MCF 10A (cell line): Measurements from ENCODE around the gene HDLBP. TPM values are rescaled to one million over a fixed set of nuclear protein-coding genes. Genes with fewer than 3 reads are reported as not detected.

Experiments used
- BruUV-seq: library from RNA; stranded (reverse); fragments of 400-500 nt; replicated peaks from 2 replicates; lab custom pipeline; 2021; lab: Mats Ljungman, UMichigan
- CTCF ChIA-PET: fragments of 300-600 bp; sonication (Branson Sonifier 250); formaldehyde crosslinking; extraction: SDS; loops from one replicate; lab custom pipeline; 2021; ENCODE audit warnings: antibody characterized with exemption, inconsistent platforms; lab: Yijun Ruan, JAX
- POLR2A ChIA-PET: fragments of 300-600, 350-650 bp; sonication (Branson Sonifier 250); formaldehyde crosslinking; extraction: SDS; loops from one replicate; lab custom pipeline; 2020; ENCODE audit warnings: antibody characterized with exemption, inconsistent platforms; lab: Yijun Ruan, JAX
- DNase-seq: peaks from one replicate; pipeline ENCODE4 v3.0.0-alpha.2; 2018; ENCODE audit not compliant: unreplicated experiment
- H3K27ac Mint-ChIP-seq: one replicate; pipeline ENCODE4 v1.8.0; 2022; ENCODE audit warnings: mild to moderate bottlenecking, low read depth, mixed read lengths; ENCODE audit not compliant: unreplicated experiment
- H3K27me3 Mint-ChIP-seq: one replicate; pipeline ENCODE4 v1.8.0; 2022; ENCODE audit warnings: mixed read lengths; ENCODE audit not compliant: insufficient read depth, unreplicated experiment
- H3K36me3 Mint-ChIP-seq: one replicate; pipeline ENCODE4 v1.8.0; 2022; ENCODE audit warnings: mild to moderate bottlenecking, moderate library complexity, mixed read lengths; ENCODE audit not compliant: insufficient read depth, unreplicated experiment
- H3K4me1 Mint-ChIP-seq: one replicate; pipeline ENCODE4 v1.8.0; 2022; ENCODE audit warnings: mixed read lengths; ENCODE audit not compliant: insufficient read depth, unreplicated experiment
- H3K4me3 Mint-ChIP-seq: one replicate; pipeline ENCODE4 v1.8.0; 2022; ENCODE audit warnings: mild to moderate bottlenecking, moderate library complexity, mixed read lengths; ENCODE audit not compliant: unreplicated experiment
- H3K9me3 Mint-ChIP-seq: one replicate; pipeline ENCODE4 v1.8.0; 2022; ENCODE audit warnings: mixed read lengths; ENCODE audit not compliant: unreplicated experiment
- CTCF ChIP-seq: fragments of 200-600 bp; IDR thresholded peaks from one replicate; pipeline ENCODE4 v1.8.0; 2022; ENCODE audit warnings: antibody characterized with exemption, mild to moderate bottlenecking; ENCODE audit not compliant: unreplicated experiment
- intact Hi-C: fragments of 100-400 bp; cut with micrococcal nuclease; formaldehyde crosslinking; loops from 2 replicates; pipeline ENCODE4 v1.14.1; 2022
- total RNA-seq: library from RNA; stranded (reverse); gene quantifications from 2 replicates; pipeline ENCODE4 v1.2.3, GENCODE V29; 2022

Gene HDLBP
- total RNA-seq, 1 experiment from 2014 or later = 670 TPM

- peaks cover 10% of the 10 kb centered on the region for H3K4me1 Mint-ChIP-seq
- no peak for DNase-seq
- TF ChIP-seq CTCF = no peak
- H3K9me3 Mint-ChIP-seq = no peaks in the 10 kb centered on the region
- no peak overlapping the region for H3K4me3 Mint-ChIP-seq
- CTCF ChIA-PET = no interaction called here
- no peaks in the 10 kb centered on the region for H3K27me3 Mint-ChIP-seq
- POLR2A ChIA-PET = interaction anchor here (0.6 to 3.5 kb wide), 4 partner anchors 20 to 349 kb away, joined by 3 to 13 read pairs (median 6); no protein-coding TSS in a partner anchor
- H3K27ac Mint-ChIP-seq = no peak overlapping the region
- BruUV-seq = no TSS peak
- H3K36me3 Mint-ChIP-seq = peaks cover 74% of the 10 kb centered on the region
- intact Hi-C loops = loop anchor here (10.0 kb wide), 1 partner anchor 283 kb away; the partner anchor contains the start of genes ATG4B and THAP4
Measured at GRCh38 chr2:241351640-241352031, 36.2 kb upstream of the HDLBP start.

- peaks cover 80% of the 10 kb centered on the region for H3K36me3 Mint-ChIP-seq
- H3K27ac Mint-ChIP-seq = no peak overlapping the region
- ChIA-PET POLR2A (interaction anchor here (0.6 to 3.5 kb wide), 8 partner anchors 12 to 349 kb away, joined by 3 to 13 read pairs (median 4); partner anchors contain the start of gene DTYMK), CTCF (no interaction called here)
- TF ChIP-seq CTCF = no peak
- H3K4me1 Mint-ChIP-seq = peaks cover 10% of the 10 kb centered on the region
- no peak for DNase-seq
- no peaks in the 10 kb centered on the region for H3K27me3 Mint-ChIP-seq
- BruUV-seq = no TSS peak
- H3K4me3 Mint-ChIP-seq = no peak overlapping the region
- no peaks in the 10 kb centered on the region for H3K9me3 Mint-ChIP-seq
- intact Hi-C loops = loop anchor here (10.0 kb wide), 1 partner anchor 284 kb away; the partner anchor contains the start of genes ATG4B and THAP4
Measured at GRCh38 chr2:241350878-241351639, 35.6 kb upstream of the HDLBP start.

GRCh38 chr2:241350530-241350877, 35.0 kb upstream of the HDLBP start:
- no peak for TF ChIP-seq CTCF
- ChIA-PET CTCF (no interaction called here), POLR2A (interaction anchor here (0.7 to 3.5 kb wide), 6 partner anchors 11 to 336 kb away, joined by 3 to 13 read pairs (median 3); partner anchors contain the start of gene DTYMK)
- DNase-seq = no peak
- Mint-ChIP-seq H3K27ac (no peak overlapping the region), H3K4me3 (no peak overlapping the region), H3K36me3 (peaks cover 85% of the 10 kb centered on the region), H3K27me3 (no peaks in the 10 kb centered on the region), H3K4me1 (peaks cover 10% of the 10 kb centered on the region), H3K9me3 (no peaks in the 10 kb centered on the region)
- intact Hi-C loops = loop anchor here (10.0 kb wide), 1 partner anchor 284 kb away; the partner anchor contains the start of genes ATG4B and THAP4
- no TSS peak for BruUV-seq

- CTCF ChIA-PET = interaction anchor here (0.7 kb wide), 1 partner anchor 34 kb away, joined by 3 read pairs; the partner anchor contains the start of gene SEPTIN2
- BruUV-seq = no TSS peak
- Mint-ChIP-seq H3K4me3 (no peak overlapping the region), H3K27me3 (no peaks in the 10 kb centered on the region), H3K4me1 (peaks cover 8% of the 10 kb centered on the region), H3K9me3 (no peaks in the 10 kb centered on the region), H3K27ac (no peak overlapping the region), H3K36me3 (peaks cover 91% of the 10 kb centered on the region)
- POLR2A ChIA-PET = interaction anchor here (0.7 to 3.5 kb wide), 5 partner anchors 11 to 336 kb away, joined by 3 to 13 read pairs (median 3); partner anchors contain the start of gene DTYMK
- no peak for TF ChIP-seq CTCF
- DNase-seq = no peak
- intact Hi-C loops = loop anchor here (10.0 kb wide), 1 partner anchor 285 kb away; the partner anchor contains the start of genes ATG4B and THAP4
Measured at GRCh38 chr2:241349941-241350340, 34.5 kb upstream of the HDLBP start.
